Hippocampal formation (tissue), 2 donors: ENCODE results near the gene SUMO3.

ENCODE experiments used
- DNase-seq, 2 donors: peaks; one replicate each; lab custom pipeline; 2025; lab: John Stamatoyannopoulos, UW

SUMO3 gene

GRCh38 chr21:44761011-44761729 is 56.7 kb downstream of the SUMO3 start:
- no peak for DNase-seq

- DNase-seq, result no peak
Measured at GRCh38 chr21:44760376-44760775, 57.5 kb downstream of the SUMO3 start.

DNA sequence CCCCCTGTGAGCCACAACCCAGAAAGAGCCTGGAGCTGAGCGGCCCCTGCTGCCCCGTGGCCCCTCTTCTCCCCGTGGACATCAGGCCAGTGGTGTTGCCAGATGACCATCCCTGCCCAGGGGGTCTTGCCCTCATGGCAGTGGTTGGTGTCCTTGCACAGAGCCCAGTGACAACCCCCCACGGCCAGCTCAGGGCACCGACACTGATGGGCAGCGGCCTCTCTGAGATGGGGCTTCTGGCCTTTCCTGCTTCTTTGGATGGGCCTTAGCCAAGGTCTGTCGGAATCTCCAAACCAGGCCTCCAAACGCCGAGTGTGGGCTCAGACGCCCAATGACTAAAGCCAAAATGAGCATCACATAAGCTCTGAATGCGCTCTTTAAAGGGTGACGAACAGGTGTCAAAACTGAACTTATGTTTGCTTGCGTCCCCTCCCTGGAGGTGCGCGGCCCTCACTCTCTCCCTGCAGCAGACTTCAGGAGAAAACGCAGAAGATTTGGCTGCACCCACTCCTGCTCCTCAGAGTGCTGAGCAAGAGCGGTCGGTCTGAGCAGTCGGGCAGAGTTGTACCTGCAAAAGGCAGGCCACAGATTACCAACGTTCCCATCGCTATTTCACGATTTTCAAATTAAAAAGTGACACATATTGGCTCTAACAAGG is 58.1 kb downstream of the SUMO3 start:
- no peak for DNase-seq

DNA sequence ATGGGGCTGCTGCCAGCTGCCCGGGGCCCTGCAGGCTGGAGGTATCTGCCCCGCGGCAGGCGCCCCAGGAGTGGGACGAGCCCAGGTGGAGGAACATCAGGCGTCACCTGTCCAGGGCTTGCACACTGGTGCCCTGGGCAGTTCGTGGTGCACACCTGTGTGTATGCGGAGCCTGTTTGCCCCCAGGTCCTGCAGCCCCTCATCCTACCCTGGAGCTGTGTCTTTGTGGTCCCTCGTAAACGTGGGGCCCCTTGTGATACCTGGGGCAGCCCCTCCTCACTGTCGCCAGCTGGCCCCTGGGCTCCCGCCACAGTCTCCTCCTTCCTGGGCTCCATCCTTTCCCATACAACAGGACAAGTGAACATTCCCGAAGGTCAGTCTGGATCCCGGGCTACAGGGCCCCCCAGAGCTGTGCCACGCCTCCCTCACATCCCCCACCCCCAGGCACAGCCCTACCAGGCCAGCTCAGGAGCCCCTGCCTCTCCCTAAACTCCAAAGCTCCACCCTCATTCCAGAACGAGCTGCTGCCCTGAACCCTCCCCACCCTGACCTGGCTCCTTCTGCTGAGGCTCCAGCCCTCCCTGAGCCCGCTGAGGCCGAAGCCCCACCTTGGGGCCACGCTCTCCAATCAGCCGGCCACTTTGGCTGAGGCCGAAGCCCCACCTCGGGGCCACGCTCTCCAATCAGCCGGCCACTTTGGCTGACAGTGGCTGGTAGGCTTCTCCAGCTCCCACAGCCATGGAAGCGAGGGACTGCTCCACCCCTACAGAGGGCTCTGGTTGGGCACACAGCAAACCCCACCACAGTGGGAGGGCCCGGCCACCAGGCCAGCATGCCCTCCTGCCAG is 58.9 kb downstream of the SUMO3 start:
- DNase-seq, result no peak

DNA sequence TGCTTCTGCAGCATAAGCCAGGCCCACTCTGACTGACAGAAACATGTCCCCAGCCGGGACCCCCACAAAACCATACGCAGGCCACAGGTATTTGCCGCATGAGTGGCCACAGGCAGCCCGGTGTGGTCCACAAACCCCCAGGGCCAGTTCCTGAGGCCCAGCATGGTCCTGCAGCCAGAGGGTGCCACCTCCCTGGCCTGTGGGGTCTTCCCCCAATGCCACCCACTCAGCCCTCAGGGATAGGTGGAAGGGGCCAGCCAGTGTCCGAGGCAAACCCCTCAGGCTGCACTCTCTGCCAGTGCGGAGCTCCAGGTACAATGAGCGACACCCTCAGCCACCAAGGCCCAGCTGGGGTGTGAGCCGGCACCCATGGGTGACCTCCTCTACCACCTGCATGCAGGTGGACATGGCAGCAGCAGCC is 59.7 kb downstream of the SUMO3 start:
- DNase-seq, result no peak

DNA sequence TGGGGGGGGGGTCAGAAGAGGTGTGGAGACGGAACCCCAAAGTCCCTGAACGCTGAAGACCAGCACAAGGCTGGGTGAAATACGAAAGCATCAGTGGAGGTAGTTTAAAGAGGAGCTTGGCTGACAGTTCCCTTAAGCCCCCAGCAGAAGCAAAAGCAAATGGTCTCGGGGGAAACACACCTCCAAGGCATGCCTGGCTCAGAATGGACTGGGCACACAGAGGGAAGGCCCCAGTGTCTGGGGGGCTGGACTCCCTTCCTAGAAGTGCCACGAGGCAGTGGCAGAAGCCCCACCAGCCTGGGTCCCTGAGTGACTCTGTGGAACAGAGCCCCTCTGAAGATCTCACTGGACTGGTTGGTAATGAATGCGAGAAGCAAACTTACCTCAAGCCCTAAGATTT is 60.1 kb downstream of the SUMO3 start:
- no peak for DNase-seq

- no peak for DNase-seq
Measured at GRCh38 chr21:44756423-44757185, 61.3 kb downstream of the SUMO3 start.
